T-helper 1 cell treated with Interleukin-12 subunit alpha and Interleukin-12 subunit beta and Interleukin-4 antibody, amounts not matched to agents 30 μg/mL and 1 μg/mL, for 36 hours (primary cell): ENCODE data around the gene GPR17.

Source experiments
- H3K27ac Mint-ChIP-seq: one replicate; pipeline ENCODE4 v1.8.0; 2021; ENCODE audit warnings: mild to moderate bottlenecking, mixed read lengths
- H3K27me3 Mint-ChIP-seq: one replicate; pipeline ENCODE4 v1.8.0; 2021; ENCODE audit warnings: low read depth, mixed read lengths
- H3K36me3 Mint-ChIP-seq: one replicate; pipeline ENCODE4 v1.8.0; 2021; ENCODE audit warnings: low read depth, mixed read lengths
- H3K4me1 Mint-ChIP-seq: one replicate; pipeline ENCODE4 v1.8.0; 2021; ENCODE audit warnings: low read depth, mixed read lengths
- H3K4me3 Mint-ChIP-seq: one replicate; pipeline ENCODE4 v1.8.0; 2021; ENCODE audit warnings: mild to moderate bottlenecking, moderate library complexity, mixed read lengths
- H3K9me3 Mint-ChIP-seq: one replicate; pipeline ENCODE4 v1.8.0; 2021; ENCODE audit warnings: mixed read lengths

The GPR17 gene

DNA sequence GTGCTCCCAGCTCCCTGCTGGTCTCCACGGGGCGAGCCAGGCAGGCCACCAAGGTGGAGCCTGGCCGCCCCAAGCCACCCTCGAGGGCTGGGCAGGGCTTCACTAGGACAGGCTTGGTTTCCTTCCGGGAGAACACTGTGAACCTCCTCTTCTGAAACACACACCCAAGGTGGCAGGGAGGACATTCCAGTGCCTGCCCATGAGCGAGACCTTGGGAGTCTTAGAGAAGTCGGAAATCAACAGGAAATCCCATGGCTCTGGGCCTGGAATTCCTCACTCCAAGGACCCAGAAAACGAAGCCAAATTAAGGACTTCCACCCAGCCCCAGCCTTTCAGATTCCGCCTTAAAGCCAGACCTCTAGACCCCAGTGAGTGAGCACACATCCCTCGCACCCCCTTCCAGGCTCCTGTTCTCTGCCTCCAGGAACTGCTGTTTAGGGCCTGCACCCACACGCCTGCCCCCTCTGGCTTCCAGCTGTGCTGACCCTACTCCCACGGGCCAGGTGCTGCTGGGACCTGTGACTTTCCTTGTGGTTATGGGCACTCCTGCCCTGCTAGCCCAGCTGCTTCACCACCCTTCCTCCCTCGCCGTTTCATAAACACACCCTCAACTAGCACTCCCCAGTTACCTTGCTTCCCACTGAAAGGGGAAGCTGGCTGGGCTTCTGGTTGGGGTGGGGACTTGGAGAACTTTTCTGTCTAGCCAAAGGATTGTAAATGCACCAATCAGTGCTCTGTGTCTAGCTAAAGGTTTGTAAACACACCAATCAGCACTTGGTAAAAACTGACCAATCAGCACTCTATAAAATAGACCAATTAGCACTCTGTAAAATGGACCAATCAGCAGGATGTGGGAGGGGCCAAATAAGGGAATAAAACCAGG lies 13.7 kb downstream of the GPR17 start:
- H3K27ac Mint-ChIP-seq = no peak overlapping the region
- peaks cover 22% of the 10 kb centered on the region for H3K27me3 Mint-ChIP-seq
- no peaks in the 10 kb centered on the region for H3K4me1 Mint-ChIP-seq
- H3K36me3 Mint-ChIP-seq = no peaks in the 10 kb centered on the region
- no peaks in the 10 kb centered on the region for H3K9me3 Mint-ChIP-seq
- H3K4me3 Mint-ChIP-seq = no peak overlapping the region

DNA sequence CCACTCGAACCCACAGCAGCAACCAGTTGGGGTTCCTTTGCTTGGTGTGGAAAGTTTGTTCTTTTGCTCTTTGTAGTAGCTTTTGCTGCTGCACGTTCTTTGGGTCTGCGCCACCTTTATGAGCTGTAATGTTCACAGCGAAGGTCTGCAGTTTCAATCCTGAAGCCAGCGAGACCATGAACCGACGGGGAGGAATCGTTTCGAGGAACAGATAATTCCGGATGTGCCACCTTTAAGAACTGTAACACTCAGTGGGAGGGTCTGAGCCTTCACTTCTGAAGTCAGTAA lies 14.3 kb downstream of the GPR17 start:
- no peaks in the 10 kb centered on the region for H3K36me3 Mint-ChIP-seq
- no peaks in the 10 kb centered on the region for H3K9me3 Mint-ChIP-seq
- H3K27ac Mint-ChIP-seq = no peak overlapping the region
- H3K4me3 Mint-ChIP-seq = no peak overlapping the region
- peaks cover 28% of the 10 kb centered on the region for H3K27me3 Mint-ChIP-seq
- H3K4me1 Mint-ChIP-seq = no peaks in the 10 kb centered on the region

DNA sequence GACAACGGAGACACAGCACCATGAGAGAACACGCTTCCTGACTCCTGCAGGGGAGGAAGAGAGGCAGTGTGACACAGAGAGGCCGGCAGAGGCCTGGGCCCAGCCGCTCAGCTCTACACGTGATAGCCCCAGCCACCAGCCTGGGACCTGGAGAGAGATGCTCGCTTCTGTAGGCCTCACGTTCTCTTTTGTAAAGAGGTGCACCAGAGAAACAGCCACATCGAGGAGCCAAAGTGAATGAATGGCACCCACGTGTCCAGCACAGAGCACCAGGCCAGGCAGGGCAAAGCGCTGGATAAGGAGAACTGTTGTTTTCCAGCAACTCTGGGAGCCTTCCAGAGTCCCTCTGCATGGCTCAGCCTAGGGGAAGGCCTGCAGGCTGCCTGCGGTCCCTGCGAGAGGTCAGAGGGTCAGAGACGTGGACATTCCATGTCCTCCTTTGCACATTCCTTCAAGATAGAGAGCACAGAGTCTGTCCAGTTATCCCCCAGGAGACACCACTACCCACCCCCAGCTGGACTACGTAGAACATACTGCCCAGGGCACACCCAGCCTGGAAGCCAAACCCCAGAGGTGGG lies 15.2 kb downstream of the GPR17 start:
- no peaks in the 10 kb centered on the region for H3K36me3 Mint-ChIP-seq
- H3K27me3 Mint-ChIP-seq = peaks cover 37% of the 10 kb centered on the region
- H3K27ac Mint-ChIP-seq = no peak overlapping the region
- no peaks in the 10 kb centered on the region for H3K4me1 Mint-ChIP-seq
- H3K9me3 Mint-ChIP-seq = no peaks in the 10 kb centered on the region
- no peak overlapping the region for H3K4me3 Mint-ChIP-seq

DNA sequence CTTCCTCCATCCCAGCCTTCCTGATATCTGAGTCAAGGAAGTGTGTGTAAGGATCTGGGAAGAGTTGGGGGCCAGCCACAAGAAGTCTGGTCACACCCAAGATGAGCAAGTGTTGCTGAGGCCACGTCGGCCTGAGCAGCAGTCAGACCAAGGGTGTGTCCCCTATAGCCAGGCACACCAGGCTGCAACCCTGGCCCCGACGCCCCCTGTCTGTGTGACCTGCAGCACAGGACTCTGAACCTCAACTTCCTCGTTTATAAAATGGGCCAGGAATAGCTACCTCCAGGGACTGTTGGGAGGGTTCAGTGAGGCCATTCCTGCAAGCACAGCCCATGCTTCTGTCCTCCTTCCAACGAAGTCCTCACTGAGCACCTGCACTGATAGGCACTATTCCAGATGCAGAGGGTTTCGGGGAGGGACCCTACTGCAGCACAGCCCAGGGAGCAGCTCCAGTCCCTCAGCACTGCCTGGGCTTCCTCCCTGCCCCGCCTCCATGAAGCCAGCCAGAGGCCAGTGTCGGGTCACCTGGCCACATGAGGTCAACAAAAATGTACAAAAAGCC lies 16.1 kb downstream of the GPR17 start:
- Mint-ChIP-seq H3K27ac (no peak overlapping the region), H3K27me3 (peaks cover 45% of the 10 kb centered on the region)

DNA sequence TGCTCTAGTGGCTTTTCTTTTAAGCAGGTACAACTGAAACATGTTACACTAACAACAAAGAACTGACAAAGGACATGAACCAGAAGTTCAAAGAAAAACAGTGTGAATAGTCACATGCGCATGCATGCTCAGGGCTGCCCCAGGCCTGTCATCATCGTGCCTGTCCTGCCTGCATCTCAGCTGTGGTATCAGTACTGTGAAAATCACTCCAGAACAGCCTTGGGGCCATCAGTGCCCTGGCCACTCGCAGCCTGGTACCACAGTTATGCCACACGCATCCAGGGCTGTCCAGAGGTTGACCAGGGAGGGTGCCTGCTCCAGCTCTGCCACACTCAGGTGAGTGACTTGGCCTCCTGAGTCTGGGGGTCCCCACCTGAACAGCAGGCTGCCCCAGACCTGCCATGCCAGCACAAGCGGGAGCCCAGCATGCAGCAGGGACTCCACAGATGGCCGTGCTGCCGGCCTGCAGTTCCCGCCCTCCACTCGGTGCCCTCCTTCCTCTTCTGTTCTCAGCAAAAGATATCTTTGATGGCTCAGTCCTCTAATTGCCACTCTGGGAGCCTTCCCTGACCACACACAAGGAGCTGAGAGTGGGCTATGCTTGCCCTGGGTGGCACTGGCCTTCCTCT lies 17.1 kb downstream of the GPR17 start:
- Mint-ChIP-seq H3K4me1 (no peaks in the 10 kb centered on the region), H3K4me3 (no peak overlapping the region), H3K9me3 (no peaks in the 10 kb centered on the region), H3K36me3 (no peaks in the 10 kb centered on the region), H3K27ac (no peak overlapping the region), H3K27me3 (peaks cover 54% of the 10 kb centered on the region)

More for the DNA sequence above, 16.1 kb downstream of the GPR17 start:
- Mint-ChIP-seq H3K36me3 (no peaks in the 10 kb centered on the region), H3K4me1 (no peaks in the 10 kb centered on the region), H3K4me3 (no peak overlapping the region), H3K9me3 (no peaks in the 10 kb centered on the region)

DNA sequence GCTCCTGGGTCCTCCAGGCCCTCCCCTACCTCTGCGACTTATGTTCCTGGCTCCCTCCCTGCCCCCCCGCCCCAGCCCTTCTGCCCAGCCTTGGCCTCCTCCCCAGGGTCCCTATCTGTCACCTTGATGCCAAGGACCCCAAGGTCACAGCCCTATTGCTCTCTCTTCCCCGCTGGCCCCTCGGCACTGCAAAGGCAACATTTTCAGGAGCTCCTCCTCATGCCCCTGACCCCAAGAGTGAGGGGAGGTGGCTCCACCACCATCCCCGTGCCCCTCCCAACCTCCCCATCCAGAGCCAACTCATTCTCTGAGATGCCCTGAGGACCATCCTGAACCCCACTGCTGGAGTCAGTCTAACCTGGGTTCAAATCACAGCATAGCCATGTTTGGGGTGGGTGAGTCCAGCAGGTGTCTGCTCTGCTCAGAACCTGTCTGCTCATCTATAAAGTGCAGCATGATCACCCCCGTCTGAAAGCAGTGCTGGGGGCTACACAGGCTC lies 17.7 kb downstream of the GPR17 start:
- Mint-ChIP-seq H3K4me3 (no peak overlapping the region), H3K27ac (no peak overlapping the region), H3K36me3 (no peaks in the 10 kb centered on the region), H3K9me3 (no peaks in the 10 kb centered on the region), H3K4me1 (no peaks in the 10 kb centered on the region), H3K27me3 (peaks cover 54% of the 10 kb centered on the region)

DNA sequence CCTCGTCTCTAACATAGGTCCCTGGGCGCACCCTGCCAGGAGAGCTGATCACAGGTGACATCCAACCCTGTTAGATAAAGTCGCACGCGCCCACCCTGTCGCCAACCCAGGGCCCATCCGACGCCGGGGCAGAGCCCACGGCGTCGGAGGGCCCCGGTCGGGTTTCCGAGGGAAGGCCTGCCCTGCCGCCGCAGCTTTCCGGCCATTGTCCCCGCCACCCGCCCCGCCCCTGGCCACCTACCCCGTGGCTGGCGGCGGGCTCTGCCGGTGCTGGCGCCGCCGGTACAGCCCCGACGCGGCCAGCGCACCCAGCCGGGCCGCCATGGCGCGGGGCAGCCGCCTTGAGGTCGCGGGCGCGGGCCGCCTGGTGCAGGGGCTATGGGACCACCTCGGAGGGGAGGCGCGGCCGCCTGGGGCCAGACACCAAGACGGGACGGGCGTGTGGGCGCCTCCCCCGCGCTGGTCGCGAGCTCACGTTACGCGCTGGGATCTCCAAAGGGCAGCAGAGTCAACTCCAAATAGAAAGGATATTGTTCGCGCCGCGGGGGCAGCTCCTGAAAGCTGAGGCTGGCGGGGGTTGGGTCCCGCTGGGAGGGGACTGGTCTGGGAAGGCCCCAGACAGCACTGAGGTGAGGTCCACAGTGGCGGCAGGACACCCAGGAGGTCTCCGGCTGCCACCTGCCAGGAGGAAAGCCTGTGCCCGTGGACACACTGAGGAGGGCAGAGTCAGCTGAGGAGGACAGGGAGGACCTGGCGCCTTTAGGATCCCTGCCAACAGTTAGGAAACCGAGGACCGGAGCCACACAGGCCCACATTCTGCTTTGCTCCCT lies 18.3 kb downstream of the GPR17 start:
- Mint-ChIP-seq H3K4me1 (no peaks in the 10 kb centered on the region), H3K27ac (no peak overlapping the region), H3K9me3 (no peaks in the 10 kb centered on the region), H3K4me3 (no peak overlapping the region), H3K27me3 (peaks cover 59% of the 10 kb centered on the region), H3K36me3 (no peaks in the 10 kb centered on the region)

DNA sequence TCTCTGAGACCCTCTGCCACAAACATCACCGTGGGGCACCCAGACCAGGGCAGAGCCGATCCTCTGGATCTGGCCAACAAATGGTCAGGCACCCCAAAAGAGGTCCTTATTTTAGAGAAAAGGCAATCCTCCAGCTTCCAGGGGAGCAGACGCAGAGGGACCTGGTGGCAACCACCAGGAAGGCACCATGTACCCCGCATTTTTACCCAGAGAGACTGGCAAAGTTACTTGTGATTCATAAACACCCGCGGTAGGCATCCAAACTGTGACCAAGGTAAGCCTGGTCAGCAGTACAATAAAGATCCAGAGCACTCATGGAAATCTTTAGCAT lies 18.9 kb downstream of the GPR17 start:
- H3K36me3 Mint-ChIP-seq = no peaks in the 10 kb centered on the region
- H3K27ac Mint-ChIP-seq = no peak overlapping the region
- H3K4me3 Mint-ChIP-seq = no peak overlapping the region
- H3K27me3 Mint-ChIP-seq = peaks cover 63% of the 10 kb centered on the region
- no peaks in the 10 kb centered on the region for H3K9me3 Mint-ChIP-seq
- H3K4me1 Mint-ChIP-seq = no peaks in the 10 kb centered on the region

DNA sequence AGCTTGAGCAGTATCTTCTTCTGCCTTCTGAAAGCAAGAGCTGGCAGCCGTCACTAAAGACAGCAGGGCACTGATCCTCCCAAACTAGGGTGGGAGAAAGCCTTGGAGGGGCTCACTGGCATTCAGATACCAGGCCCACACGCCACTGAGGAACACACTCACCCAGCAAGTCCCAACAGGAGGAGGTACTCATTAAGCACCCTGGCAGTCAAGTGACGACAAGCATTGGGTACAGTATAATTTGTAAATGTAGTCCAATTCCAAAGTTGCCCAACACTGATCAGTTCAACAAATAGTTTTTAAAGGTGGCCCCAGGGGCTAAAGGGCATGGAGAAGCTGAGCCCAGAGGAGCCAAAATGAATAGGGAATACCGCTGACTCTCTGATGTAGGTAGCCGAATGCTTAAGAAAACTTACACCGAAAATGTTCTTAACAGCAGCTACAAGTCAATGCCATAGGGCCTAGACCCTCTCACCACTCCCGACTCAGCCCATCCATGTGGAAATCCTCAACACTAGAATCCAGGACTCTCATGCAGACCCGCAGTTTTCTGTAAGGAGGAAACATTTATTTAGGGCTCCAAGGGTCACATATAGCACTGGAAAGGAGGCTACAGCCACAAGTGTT lies 19.4 kb downstream of the GPR17 start:
- Mint-ChIP-seq H3K9me3 (no peaks in the 10 kb centered on the region), H3K27ac (no peak overlapping the region), H3K36me3 (no peaks in the 10 kb centered on the region), H3K4me1 (no peaks in the 10 kb centered on the region), H3K27me3 (peaks cover 68% of the 10 kb centered on the region), H3K4me3 (no peak overlapping the region)

DNA sequence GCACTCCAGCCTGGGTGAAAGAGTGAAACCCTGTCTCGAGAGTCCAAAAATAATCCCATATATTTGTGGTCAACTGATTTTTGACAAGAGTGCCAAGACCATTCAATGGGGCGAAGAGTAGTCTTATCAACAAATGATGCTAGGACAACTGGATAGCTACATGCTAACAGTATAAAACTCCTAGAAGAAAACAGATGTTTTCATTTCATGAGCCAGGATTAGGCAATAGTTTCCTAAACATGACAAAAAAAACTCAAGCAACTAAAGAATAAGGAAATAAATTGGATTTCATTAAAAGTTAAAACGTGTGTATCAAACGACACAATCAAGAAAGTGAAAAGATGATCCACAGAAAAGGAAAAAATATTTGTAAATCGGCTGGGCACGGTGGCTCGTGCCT lies 23.1 kb downstream of the GPR17 start:
- no peak overlapping the region for H3K4me3 Mint-ChIP-seq
- no peaks in the 10 kb centered on the region for H3K9me3 Mint-ChIP-seq
- no peaks in the 10 kb centered on the region for H3K4me1 Mint-ChIP-seq
- no peak overlapping the region for H3K27ac Mint-ChIP-seq
- H3K27me3 Mint-ChIP-seq = peaks cover 72% of the 10 kb centered on the region
- no peaks in the 10 kb centered on the region for H3K36me3 Mint-ChIP-seq

DNA sequence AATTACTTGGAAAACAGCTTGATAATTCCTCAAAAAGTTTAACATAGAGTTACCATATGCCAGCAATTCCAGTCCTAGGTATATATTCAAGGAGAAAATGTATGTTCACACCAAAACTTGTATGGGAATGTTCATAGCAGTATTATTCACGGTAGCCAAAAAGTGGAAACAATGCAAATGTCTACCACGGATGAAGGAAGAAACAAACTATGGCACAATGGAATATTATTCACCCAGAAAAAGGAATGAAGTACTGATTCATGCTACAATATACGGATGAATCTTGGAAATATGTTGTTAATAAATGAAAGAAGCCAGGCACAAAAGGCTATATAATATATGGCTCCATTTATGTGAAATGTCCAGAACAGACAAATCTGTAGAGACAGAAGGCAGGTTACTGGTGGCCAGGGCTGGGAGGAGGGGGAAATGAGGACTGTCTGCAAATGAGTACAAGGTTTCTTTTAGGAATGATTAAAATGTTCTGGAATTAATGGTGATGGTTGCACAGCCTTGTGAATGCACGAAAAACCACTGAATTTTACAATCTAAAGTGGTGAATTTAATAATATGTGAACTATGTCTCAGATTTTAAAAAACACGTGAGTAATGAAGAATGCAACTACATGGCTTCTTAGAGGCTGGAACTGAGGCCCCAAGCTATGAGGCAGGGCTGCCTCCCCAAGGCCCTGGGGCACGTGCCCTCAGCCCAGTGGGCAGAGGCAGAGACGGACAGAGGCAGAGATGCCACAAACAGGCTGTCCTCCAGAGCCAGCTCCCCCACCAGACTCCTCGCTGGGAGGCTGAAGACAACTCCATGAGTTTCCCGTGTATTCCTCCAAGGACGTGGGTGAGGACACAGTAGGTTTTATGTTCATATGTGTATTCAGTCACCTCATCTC lies 24.4 kb downstream of the GPR17 start:
- Mint-ChIP-seq H3K4me3 (no peak overlapping the region), H3K27ac (no peak overlapping the region), H3K9me3 (no peaks in the 10 kb centered on the region), H3K36me3 (no peaks in the 10 kb centered on the region), H3K27me3 (peaks cover 68% of the 10 kb centered on the region), H3K4me1 (peaks cover 5% of the 10 kb centered on the region)

DNA sequence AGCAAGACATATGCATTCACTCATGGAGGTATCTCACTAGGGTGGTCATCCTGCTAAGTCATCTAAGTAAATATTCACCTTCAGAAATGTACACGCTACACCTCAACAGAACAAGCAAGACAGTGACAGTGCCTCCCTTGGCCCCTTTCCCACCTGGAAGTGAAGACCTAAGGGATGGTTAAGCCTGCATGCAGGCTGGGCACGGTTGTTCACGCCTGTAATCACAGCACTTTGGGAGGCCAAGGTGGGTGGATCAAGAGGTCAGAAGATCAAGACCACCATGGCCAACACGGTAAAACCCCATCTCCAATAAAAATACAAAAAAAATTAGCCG lies 25.0 kb downstream of the GPR17 start:
- Mint-ChIP-seq H3K4me1 (peaks cover 5% of the 10 kb centered on the region), H3K4me3 (no peak overlapping the region), H3K9me3 (no peaks in the 10 kb centered on the region), H3K27me3 (peaks cover 66% of the 10 kb centered on the region), H3K36me3 (no peaks in the 10 kb centered on the region), H3K27ac (no peak overlapping the region)

DNA sequence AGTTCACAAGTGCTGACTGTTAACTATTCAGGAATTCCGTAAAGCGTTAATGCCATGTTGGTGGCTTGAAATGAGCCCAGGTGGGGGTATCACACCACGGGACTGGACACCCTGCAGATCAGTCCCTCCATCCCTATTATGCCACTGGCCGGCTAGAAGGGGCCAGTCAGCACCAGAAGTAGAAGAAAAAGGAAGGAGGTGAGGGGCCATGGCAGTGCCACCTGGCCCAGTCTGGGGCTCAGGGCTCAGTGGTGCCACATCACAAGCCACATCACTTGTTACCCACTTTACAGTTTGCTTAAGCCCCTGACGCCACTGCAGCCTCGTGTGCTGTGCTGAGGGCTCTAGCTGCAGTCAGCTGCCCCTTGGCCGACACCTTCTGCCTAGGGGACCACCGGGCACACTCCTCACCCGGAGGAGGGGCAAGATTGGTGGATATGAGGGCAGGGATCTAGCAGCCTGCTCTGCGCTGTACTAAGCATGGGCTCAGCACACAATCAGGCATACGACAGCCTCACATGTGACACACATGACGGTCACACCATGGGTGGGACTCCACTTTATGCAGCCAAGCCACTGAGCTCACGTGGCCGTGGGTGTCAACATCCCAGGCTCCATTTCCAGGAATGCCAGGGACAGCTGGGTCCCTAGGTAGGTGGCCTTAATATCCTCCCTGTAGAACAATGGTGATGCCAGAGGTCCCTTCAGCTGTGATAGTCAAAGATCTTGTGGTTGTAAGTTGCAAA lies 25.8 kb downstream of the GPR17 start:
- no peaks in the 10 kb centered on the region for H3K9me3 Mint-ChIP-seq
- peaks cover 67% of the 10 kb centered on the region for H3K27me3 Mint-ChIP-seq
- H3K4me1 Mint-ChIP-seq = peaks cover 5% of the 10 kb centered on the region
- H3K4me3 Mint-ChIP-seq = no peak overlapping the region
- H3K27ac Mint-ChIP-seq = no peak overlapping the region
- no peaks in the 10 kb centered on the region for H3K36me3 Mint-ChIP-seq
